Measurements from ENCODE around the gene ZBTB9. TPM values are rescaled to one million over a fixed set of nuclear protein-coding genes. Genes with fewer than 3 reads are reported as not detected.
"Not testable (repeated sequence)": the region's sequence is repeated elsewhere in the genome, so short reads cannot be mapped to it uniquely, and the experiment has no call there.

ZBTB9 gene
- total RNA-seq, 1 donor from 2014 or later, result 4.6 TPM

- DNase-seq (ENCODE audit: low read depth), result no peak
- no peak for TF ChIP-seq CTCF (conservative IDR thresholded peaks at IDR 0.05; ENCODE audit: low read depth, low read length)
Measured at GRCh38 chr6:33469661-33470060, 15.3 kb downstream of the ZBTB9 start.

GRCh38 chr6:33477864-33478263, 23.5 kb downstream of the ZBTB9 start:
- H3K4me3 ChIP-seq (ENCODE audit: low read depth, low read length), result no peak overlapping the region
- DNase-seq (ENCODE audit: low read depth), result no peak
- TF ChIP-seq CTCF (conservative IDR thresholded peaks at IDR 0.05; ENCODE audit: low read depth, low read length), result no peak

More at GRCh38 chr6:33469661-33470060, 15.3 kb downstream of the ZBTB9 start:
- H3K4me3 ChIP-seq (ENCODE audit: low read depth, low read length), result no peak overlapping the region

DNA sequence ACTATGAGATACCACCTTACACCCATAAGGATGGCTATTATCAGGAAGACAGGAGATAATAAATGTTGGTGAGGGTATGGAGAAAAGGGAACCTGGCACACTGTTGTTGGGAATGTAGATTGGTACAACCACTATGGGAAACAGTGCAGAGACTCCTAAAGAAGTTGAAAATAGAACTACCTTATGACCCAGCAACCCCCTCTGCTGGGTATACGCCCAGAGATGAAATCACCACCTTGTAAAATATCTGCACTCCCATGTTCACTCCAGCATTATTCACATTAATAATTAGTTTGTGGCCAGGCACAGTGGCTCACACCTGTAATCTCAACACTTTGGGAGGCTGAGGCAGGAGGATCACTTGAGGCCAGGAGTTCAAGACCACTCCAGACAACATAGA, 26.8 kb downstream of the ZBTB9 start:
- no peak for DNase-seq (ENCODE audit: low read depth)
- no peak overlapping the region for H3K4me3 ChIP-seq (ENCODE audit: low read depth, low read length)
- TF ChIP-seq CTCF (conservative IDR thresholded peaks at IDR 0.05; ENCODE audit: low read depth, low read length), result peak; percentile 7

DNA sequence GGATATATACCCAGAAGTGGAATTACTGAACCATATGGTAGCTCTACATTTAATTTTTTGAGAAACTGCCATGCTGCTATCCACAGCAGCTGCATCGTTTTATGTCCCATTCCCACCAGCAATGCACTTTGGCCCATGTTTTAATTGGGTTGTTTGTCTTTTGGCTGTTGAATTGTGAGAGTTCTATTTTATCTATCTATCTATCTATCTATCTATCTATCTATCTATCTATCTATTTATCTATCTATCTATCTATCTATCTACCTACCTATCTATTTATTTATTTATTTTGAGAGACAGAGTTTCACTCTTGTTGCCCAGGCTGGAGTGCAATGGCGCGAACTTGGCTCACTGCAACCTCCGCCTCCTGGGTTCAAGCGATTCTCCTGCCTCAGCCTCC, 28.2 kb downstream of the ZBTB9 start:
- DNase-seq (ENCODE audit: low read depth); H3K4me3 ChIP-seq (ENCODE audit: low read depth, low read length): not testable (repeated sequence)

GRCh38 chr6:33483678-33484077, 29.3 kb downstream of the ZBTB9 start:
- no peak for DNase-seq (ENCODE audit: low read depth)
- TF ChIP-seq CTCF (conservative IDR thresholded peaks at IDR 0.05; ENCODE audit: low read depth, low read length), result no peak
- no peak overlapping the region for H3K4me3 ChIP-seq (ENCODE audit: low read depth, low read length)

DNA sequence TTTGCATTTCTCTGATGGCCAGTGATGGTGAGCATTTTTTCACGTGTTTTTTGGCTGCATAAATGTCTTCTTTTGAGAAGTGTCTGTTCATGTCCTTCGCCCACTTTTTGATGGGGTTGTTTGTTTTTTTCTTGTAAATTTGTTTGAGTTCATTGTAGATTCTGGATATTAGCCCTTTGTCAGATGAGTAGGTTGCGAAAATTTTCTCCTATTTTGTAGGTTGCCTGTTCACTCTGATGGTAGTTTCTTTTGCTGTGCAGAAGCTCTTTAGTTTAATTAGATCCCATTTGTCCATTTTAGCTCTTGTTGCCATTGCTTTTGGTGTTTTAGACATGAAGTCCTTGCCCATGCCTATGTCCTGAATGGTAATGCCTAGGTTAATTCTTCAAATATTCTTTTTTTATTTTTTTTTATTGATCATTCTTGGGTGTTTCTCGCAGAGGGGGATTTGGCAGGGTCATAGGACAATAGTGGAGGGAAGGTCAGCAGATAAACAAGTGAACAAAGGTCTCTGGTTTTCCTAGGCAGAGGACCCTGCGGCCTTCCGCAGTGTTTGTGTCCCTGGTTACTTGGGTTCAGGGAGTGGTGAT, 30.4 kb downstream of the ZBTB9 start:
- not testable (repeated sequence) for DNase-seq (ENCODE audit: low read depth); H3K4me3 ChIP-seq (ENCODE audit: low read depth, low read length)

GRCh38 chr6:33485680-33486079, 31.3 kb downstream of the ZBTB9 start:
- H3K4me3 ChIP-seq (ENCODE audit: low read depth, low read length); DNase-seq (ENCODE audit: low read depth): not testable (repeated sequence)

- H3K4me3 ChIP-seq (ENCODE audit: low read depth, low read length), result no peak overlapping the region
- no peak for TF ChIP-seq CTCF (conservative IDR thresholded peaks at IDR 0.05; ENCODE audit: low read depth, low read length)
- no peak for DNase-seq (ENCODE audit: low read depth)
Measured at GRCh38 chr6:33488339-33488738, 34.0 kb downstream of the ZBTB9 start.

DNA sequence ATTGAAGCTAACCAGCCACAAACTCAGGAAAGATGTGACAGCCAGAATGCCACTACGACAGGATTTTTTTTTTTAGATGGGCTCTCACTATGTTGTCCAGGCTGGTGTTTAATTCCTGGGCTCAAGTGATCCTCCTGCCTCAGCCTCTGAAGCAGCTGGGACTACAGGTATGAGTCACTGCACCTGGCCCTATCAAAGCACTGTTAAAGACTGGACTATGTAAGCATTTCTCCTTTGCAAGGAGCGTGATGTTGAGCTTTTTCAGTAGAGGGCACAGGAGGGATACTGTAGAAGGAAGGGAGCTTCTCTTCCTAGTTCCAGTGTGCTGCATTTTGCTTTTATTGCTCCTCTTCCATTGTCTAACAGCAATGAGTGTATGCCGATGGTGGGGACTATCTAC, 35.8 kb downstream of the ZBTB9 start:
- DNase-seq (ENCODE audit: low read depth), result no peak
- no peak overlapping the region for H3K4me3 ChIP-seq (ENCODE audit: low read depth, low read length)
- TF ChIP-seq CTCF (conservative IDR thresholded peaks at IDR 0.05; ENCODE audit: low read depth, low read length), result no peak
